T-helper 1 cell treated with Interleukin-12 subunit alpha and Interleukin-12 subunit beta and Interleukin-4 antibody, amounts not matched to agents 30 μg/mL and 1 μg/mL, for 36 hours (primary cell): ENCODE data around the gene KCNIP3.
"Not testable (repeated sequence)": the region's sequence is repeated elsewhere in the genome, so short reads cannot be mapped to it uniquely, and the experiment has no call there.

Experiments used
- H3K27ac Mint-ChIP-seq: one replicate; pipeline ENCODE4 v1.8.0; 2021; ENCODE audit warnings: mild to moderate bottlenecking, mixed read lengths
- H3K27me3 Mint-ChIP-seq: one replicate; pipeline ENCODE4 v1.8.0; 2021; ENCODE audit warnings: low read depth, mixed read lengths
- H3K36me3 Mint-ChIP-seq: one replicate; pipeline ENCODE4 v1.8.0; 2021; ENCODE audit warnings: low read depth, mixed read lengths
- H3K4me1 Mint-ChIP-seq: one replicate; pipeline ENCODE4 v1.8.0; 2021; ENCODE audit warnings: low read depth, mixed read lengths
- H3K4me3 Mint-ChIP-seq: one replicate; pipeline ENCODE4 v1.8.0; 2021; ENCODE audit warnings: mild to moderate bottlenecking, moderate library complexity, mixed read lengths
- H3K9me3 Mint-ChIP-seq: one replicate; pipeline ENCODE4 v1.8.0; 2021; ENCODE audit warnings: mixed read lengths

KCNIP3 gene

DNA sequence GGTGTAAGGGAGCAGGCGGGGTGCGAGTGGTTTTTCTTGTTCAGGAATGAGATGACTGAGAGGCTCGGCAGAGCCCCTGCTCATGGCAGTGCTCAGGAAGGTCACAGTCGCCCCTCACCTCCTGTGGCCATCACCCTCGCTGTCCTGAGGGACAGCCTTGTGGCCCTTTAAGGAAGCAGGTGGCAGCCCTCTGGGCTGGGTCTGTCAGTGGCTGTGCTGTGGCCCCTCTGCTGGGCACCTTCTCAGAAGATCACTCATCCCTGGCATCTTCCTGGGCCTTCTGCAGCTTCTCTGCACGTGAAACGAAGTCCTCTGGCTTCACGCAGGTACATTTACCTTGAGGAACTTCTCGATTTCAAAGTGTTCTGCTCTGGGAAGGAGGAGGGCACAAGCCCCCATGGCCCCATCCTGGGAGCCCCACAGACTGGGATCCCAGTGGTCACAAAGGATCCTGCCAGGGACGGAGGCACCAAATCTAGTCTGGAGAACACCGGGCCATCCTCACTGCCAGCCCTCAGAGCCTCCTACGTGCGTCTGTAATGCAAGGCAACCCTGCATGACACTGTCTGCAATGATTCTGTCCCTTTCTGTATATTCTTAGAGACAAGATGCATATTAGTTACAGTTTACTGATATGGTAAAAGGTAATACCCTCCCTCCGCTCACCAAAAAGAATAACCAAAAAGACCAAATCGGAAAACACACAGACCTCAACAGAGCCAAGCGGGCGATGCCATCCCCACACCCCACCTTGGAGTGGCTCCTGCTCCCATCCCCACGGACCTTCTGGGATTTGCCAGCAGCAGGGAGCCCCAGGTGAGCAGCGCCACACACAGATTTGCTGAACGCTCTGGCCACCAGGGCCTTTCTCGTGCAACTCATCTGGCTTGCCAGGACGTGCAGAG lies 79.4 kb downstream of the KCNIP3 start:
- no peaks in the 10 kb centered on the region for H3K27me3 Mint-ChIP-seq
- no peaks in the 10 kb centered on the region for H3K9me3 Mint-ChIP-seq
- no peaks in the 10 kb centered on the region for H3K4me1 Mint-ChIP-seq
- no peak overlapping the region for H3K27ac Mint-ChIP-seq
- H3K36me3 Mint-ChIP-seq = no peaks in the 10 kb centered on the region
- no peak overlapping the region for H3K4me3 Mint-ChIP-seq

DNA sequence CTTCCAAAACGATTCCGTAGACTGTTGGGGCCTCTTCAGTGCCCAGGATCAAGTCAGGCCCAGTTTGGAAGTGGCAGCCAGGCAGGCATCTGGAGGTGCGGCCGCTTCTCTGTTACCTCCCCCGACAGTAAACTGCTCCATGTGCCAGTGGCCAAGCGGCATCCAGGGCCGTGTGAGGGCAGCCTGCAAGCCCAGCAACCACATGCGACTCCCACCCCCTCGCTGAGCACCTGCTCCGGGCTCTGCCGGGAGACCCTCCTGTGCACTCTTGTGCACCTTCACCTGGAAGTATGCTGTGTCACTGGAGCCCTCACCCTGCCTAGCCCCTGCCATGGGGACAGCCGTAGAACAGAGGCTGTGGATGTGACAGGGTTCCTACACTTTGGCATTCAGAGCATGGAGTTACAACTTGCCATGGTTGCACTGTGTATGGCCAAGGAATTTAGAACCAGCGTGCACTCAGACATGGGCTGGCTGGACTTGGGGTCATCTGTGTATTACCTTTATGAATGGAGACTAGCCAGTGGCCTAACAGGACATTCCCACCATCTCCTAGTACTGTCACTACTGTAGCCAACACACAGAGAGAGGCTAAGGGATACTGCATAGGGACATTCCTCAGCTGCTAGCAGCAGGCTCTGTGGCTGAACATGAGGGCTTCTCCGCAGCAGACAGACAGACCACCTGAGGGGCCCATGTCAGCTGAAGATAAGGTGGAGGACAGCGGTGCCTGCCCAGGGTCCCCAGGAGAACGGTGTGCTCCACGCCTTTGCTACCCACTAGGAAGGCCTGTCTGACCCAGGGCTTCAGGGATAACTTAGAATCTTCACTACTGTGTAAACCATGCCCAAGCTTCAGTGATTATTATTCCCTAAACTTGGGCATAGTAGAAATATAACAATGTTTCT lies 80.3 kb downstream of the KCNIP3 start:
- H3K9me3 Mint-ChIP-seq = no peaks in the 10 kb centered on the region
- H3K36me3 Mint-ChIP-seq = no peaks in the 10 kb centered on the region
- no peak overlapping the region for H3K4me3 Mint-ChIP-seq
- H3K4me1 Mint-ChIP-seq = no peaks in the 10 kb centered on the region
- no peaks in the 10 kb centered on the region for H3K27me3 Mint-ChIP-seq
- no peak overlapping the region for H3K27ac Mint-ChIP-seq

DNA sequence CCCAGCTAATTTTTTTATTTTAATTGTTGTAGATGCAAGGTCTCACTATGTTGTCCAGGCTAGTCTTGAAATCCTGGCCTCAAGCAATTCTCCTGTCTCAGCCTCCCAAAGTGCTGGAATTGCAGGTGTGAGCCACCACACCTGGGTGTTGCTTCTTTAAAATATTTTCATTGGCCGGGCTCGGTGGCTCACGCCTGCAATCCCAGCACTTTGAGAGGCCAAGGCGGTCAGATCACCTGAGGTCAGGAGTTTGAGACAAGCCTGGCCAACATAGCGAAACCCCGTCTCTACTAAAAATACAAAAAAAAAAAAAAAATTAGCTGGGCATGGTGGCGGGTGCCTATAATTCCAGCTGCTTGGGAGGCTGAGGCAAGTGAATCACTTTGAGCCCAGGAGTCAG lies 81.1 kb downstream of the KCNIP3 start:
- H3K4me1 Mint-ChIP-seq, H3K36me3 Mint-ChIP-seq, H3K9me3 Mint-ChIP-seq, H3K27me3 Mint-ChIP-seq, H3K27ac Mint-ChIP-seq, H3K4me3 Mint-ChIP-seq: not testable (repeated sequence)

DNA sequence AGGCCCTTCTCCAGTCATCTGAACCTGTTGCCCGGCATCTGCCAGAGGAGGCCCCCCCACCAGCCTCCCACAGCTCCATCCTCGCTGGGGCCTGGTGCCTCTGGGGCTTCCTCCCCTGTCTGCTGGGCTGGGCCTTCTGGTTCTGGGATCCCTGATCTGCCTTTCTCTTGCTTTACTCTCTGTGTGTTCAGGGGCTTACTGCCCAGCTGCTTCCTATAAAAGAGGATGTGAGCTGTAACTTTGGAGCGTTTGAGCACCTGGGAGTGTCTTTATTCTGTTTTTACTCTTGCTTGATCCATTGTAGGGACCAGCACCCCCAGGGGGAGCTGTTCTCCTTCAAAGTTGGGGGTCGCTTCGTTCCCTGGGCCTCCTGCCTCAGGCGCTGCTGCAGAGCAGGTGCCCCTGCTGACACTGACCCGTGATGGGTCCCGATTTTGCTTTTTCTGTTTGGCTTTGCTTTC lies 82.3 kb downstream of the KCNIP3 start:
- no peaks in the 10 kb centered on the region for H3K27me3 Mint-ChIP-seq
- no peak overlapping the region for H3K4me3 Mint-ChIP-seq
- no peak overlapping the region for H3K27ac Mint-ChIP-seq
- H3K36me3 Mint-ChIP-seq = no peaks in the 10 kb centered on the region
- no peaks in the 10 kb centered on the region for H3K4me1 Mint-ChIP-seq
- no peaks in the 10 kb centered on the region for H3K9me3 Mint-ChIP-seq

DNA sequence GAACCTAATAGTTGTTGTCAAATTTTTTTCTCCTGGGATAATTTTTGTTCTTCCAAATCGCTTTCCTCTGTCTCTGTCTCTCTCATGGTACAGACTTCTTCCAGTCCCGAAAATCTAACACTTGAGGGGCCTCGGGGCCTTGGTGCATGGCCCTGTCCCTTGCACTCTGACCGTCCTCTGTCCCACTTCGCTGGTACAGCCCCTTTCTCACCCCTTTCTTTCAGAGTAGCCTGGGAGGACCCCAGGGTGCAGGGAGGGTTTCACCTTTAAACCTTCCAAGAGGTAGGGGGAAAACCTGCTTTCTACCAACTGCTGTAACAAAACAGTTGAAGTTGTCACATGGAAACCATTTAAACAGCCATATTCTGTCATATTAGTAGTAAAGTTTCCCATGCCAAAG lies 83.1 kb downstream of the KCNIP3 start:
- Mint-ChIP-seq H3K27ac (no peak overlapping the region), H3K27me3 (no peaks in the 10 kb centered on the region), H3K9me3 (no peaks in the 10 kb centered on the region), H3K36me3 (no peaks in the 10 kb centered on the region), H3K4me3 (no peak overlapping the region), H3K4me1 (no peaks in the 10 kb centered on the region)

DNA sequence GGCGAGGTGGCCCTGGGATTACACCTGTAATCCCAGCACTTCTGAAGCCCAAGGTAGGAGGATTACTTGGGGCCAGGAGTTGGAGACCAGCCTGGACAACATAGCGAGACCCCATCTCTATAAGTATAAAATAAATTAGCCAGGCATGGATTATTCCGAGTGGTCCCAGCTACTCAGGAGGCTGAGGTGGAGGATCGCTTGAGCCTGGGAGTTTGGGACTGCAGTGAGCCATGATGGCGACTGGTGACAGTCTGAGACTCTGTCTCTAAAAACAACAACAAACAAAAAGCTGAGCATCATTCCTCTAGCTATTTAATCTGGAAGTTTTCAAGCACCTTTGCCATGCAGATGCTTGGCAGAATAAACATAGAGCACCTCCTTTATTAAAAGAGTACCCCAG lies 83.6 kb downstream of the KCNIP3 start:
- no peaks in the 10 kb centered on the region for H3K27me3 Mint-ChIP-seq
- no peaks in the 10 kb centered on the region for H3K36me3 Mint-ChIP-seq
- no peaks in the 10 kb centered on the region for H3K4me1 Mint-ChIP-seq
- no peaks in the 10 kb centered on the region for H3K9me3 Mint-ChIP-seq
- H3K4me3 Mint-ChIP-seq = no peak overlapping the region
- no peak overlapping the region for H3K27ac Mint-ChIP-seq

DNA sequence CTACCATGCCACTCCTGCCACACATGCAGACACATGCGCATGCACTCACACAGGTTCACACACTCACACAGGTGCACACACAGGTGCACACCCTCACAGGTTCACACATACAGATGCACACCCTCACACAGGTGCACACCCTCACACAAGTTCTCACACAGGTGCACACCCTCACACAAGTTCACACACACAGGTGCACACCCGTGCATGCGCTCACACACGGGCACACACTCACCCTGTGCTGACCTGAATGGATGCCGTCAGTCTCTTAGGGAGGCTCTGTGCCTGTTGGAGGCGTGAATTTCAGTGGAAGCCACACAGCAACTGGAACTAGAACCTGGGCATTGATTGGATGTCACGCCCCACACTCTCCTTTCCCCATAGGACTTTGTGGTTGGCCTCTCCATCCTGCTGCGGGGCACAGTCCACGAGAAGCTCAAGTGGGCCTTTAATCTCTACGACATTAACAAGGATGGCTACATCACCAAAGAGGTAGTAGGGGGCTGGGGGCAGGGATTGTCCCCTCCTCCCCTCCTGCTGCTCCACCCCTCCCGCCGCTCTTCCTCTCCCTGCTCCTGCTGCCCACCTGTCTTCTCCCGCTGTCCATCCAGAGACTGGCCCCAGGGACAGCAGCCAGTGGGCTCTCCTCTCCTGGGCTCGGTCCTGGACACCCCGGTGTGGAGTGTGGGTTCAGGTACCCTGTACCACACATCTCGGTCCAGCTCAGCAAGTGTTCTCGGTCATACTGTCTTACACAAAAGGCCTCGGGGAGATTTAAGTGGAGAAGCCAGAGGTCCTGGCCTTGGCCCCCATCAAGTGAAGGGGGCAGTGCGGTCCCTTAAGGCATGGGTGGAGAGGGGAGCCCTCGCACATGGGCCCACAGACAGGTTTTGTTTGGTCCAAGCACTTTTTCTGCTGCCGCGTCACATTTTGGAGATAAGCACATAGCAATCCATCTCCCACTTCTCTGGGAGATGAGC lies 84.4 kb downstream of the KCNIP3 start:
- Mint-ChIP-seq H3K27ac (no peak overlapping the region), H3K9me3 (no peaks in the 10 kb centered on the region), H3K27me3 (no peaks in the 10 kb centered on the region), H3K36me3 (no peaks in the 10 kb centered on the region), H3K4me3 (no peak overlapping the region), H3K4me1 (no peaks in the 10 kb centered on the region)

DNA sequence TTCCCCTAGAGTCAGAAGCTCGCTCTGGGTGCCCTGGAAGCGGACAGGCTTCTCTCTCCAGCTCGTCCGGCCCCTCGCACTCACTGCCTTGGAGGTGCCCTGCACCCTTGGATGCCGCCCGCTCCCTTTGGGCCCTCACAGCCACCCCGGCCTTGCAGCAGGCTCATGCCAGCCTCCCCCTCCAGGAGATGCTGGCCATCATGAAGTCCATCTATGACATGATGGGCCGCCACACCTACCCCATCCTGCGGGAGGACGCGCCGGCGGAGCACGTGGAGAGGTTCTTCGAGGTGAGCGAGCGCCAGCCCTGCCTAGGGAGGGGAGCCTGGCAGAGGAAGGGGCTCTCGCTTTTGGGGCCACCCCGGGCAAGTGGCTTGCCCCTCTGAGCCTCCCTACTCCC lies 85.0 kb downstream of the KCNIP3 start:
- H3K9me3 Mint-ChIP-seq = no peaks in the 10 kb centered on the region
- no peaks in the 10 kb centered on the region for H3K27me3 Mint-ChIP-seq
- no peaks in the 10 kb centered on the region for H3K4me1 Mint-ChIP-seq
- no peak overlapping the region for H3K4me3 Mint-ChIP-seq
- no peaks in the 10 kb centered on the region for H3K36me3 Mint-ChIP-seq
- H3K27ac Mint-ChIP-seq = no peak overlapping the region

DNA sequence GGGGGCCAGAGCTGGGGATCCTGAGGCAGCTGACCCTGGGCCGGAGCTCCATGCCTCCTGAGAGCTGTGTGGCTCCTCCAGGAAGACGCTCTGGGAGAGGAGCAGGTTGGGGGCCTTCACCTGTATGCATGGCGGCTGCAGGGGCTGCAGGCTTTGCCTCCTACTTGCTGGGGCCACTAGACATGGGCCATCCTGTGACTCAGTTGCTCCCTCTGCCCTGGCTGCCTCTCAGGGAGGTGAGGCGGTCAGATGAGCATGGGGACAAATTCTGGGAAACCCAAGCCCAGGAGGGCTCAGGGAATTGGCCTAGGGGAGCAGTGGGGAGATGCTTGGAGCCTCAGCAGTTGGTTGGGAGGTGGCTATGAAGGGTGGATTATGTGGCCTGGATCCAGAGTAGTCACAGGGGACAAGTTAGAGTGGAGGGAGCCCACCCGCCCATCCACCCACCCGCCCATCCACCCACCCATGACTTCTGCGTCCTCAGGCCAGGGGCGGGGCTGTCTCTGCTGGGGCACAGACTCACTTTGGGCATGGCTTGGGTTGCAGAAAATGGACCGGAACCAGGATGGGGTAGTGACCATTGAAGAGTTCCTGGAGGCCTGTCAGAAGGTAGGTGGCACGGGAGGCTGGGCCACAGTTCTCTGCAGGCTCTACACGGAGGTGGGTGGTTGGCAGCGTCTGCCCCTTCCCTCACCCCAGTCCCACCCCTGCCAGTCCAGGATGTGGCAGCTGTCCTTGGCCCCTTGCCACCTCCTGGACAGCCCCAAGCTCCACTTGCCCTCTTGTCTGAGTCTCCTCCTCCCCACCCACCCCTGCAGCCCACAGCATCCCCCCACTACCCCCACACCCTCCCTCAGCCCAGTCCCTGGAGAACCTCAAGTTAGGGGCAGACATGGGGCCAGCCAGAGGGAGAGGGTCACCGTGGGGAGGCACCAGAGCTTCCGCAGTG lies 85.8 kb downstream of the KCNIP3 start:
- Mint-ChIP-seq H3K9me3 (no peaks in the 10 kb centered on the region), H3K4me1 (no peaks in the 10 kb centered on the region), H3K4me3 (no peak overlapping the region), H3K36me3 (no peaks in the 10 kb centered on the region), H3K27me3 (no peaks in the 10 kb centered on the region), H3K27ac (no peak overlapping the region)

DNA sequence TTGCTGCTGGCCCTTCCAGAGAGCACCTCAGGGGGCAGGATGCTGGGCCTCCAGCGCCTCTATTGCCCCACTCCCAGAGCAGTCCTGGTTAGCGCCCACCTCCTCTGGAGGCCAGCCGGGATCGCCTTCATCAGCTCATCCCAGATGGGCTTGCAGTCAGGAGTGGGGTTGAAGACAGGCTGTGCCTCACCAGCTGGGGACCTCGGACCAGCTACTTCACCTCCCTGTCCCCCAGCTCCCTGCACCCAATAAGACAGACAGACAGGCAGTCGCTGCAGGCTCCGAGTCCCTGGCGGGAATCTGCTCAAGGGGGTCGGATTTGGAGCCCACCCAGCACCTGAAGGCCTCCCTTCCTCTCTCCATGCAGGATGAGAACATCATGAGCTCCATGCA lies 86.5 kb downstream of the KCNIP3 start:
- no peak overlapping the region for H3K4me3 Mint-ChIP-seq
- H3K9me3 Mint-ChIP-seq = no peaks in the 10 kb centered on the region
- no peaks in the 10 kb centered on the region for H3K36me3 Mint-ChIP-seq
- H3K27me3 Mint-ChIP-seq = no peaks in the 10 kb centered on the region
- no peak overlapping the region for H3K27ac Mint-ChIP-seq
- no peaks in the 10 kb centered on the region for H3K4me1 Mint-ChIP-seq

DNA sequence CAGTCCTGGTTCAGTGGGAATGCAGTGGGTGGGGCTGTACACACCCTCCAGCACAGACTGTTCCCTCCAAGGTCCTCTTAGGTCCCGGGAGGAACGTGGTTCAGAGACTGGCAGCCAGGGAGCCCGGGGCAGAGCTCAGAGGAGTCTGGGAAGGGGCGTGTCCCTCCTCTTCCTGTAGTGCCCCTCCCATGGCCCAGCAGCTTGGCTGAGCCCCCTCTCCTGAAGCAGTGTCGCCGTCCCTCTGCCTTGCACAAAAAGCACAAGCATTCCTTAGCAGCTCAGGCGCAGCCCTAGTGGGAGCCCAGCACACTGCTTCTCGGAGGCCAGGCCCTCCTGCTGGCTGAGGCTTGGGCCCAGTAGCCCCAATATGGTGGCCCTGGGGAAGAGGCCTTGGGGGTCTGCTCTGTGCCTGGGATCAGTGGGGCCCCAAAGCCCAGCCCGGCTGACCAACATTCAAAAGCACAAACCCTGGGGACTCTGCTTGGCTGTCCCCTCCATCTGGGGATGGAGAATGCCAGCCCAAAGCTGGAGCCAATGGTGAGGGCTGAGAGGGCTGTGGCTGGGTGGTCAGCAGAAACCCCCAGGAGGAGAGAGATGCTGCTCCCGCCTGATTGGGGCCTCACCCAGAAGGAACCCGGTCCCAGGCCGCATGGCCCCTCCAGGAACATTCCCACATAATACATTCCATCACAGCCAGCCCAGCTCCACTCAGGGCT lies 87.9 kb downstream of the KCNIP3 start:
- H3K27ac Mint-ChIP-seq = no peak overlapping the region
- H3K27me3 Mint-ChIP-seq = no peaks in the 10 kb centered on the region
- no peaks in the 10 kb centered on the region for H3K36me3 Mint-ChIP-seq
- no peaks in the 10 kb centered on the region for H3K9me3 Mint-ChIP-seq
- H3K4me1 Mint-ChIP-seq = peaks cover 2% of the 10 kb centered on the region
- no peak overlapping the region for H3K4me3 Mint-ChIP-seq

DNA sequence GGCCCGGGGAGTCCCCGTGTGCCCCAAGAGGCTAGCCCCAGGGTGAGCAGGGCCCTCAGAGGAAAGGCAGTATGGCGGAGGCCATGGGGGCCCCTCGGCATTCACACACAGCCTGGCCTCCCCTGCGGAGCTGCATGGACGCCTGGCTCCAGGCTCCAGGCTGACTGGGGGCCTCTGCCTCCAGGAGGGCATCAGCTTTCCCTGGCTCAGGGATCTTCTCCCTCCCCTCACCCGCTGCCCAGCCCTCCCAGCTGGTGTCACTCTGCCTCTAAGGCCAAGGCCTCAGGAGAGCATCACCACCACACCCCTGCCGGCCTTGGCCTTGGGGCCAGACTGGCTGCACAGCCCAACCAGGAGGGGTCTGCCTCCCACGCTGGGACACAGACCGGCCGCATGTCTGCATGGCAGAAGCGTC lies 88.4 kb downstream of the KCNIP3 start:
- Mint-ChIP-seq H3K4me3 (no peak overlapping the region), H3K27ac (no peak overlapping the region), H3K4me1 (peaks cover 2% of the 10 kb centered on the region), H3K27me3 (no peaks in the 10 kb centered on the region), H3K36me3 (no peaks in the 10 kb centered on the region), H3K9me3 (no peaks in the 10 kb centered on the region)

DNA sequence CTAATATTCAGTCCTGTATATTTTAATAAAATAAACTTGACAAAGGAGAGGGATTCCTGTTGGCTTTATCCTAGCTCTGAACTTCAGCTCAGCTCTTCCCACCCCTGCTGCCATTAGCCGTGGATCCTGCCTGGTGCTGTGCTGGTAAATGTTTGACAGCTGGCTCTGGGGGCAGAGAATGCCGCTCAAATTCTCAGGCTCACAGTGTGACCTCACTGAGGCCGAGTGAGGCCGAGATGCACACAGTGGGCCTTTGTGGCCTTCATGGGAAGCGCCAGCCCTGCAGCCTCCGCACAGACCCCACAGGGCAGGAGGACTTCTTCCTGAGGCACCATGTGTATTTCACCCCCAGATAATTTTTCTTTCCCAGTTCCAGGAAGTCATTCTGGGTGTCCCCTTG lies 88.9 kb downstream of the KCNIP3 start:
- no peaks in the 10 kb centered on the region for H3K27me3 Mint-ChIP-seq
- H3K36me3 Mint-ChIP-seq = no peaks in the 10 kb centered on the region
- no peak overlapping the region for H3K27ac Mint-ChIP-seq

More for the DNA sequence above, 88.9 kb downstream of the KCNIP3 start:
- Mint-ChIP-seq H3K4me1 (peaks cover 2% of the 10 kb centered on the region), H3K9me3 (no peaks in the 10 kb centered on the region), H3K4me3 (no peak overlapping the region)
